Left ventricle myocardium inferior (tissue), 1 donor: Measurements from ENCODE around the gene TANGO6. TPM values are rescaled to one million over a fixed set of nuclear protein-coding genes. Genes with fewer than 3 reads are reported as not detected.

Source experiments
- DNase-seq: peaks from one replicate; pipeline ENCODE4 v3.0.0-alpha.2; 2020
- H3K27ac ChIP-seq: fragments of 200-600 bp; replicated peaks from 2 replicates; pipeline ENCODE4 v1.8.0; 2021
- H3K27me3 ChIP-seq: fragments of 200-600 bp; 2 replicates; pipeline ENCODE4 v1.8.0; 2021; ENCODE audit warnings: low read depth
- H3K36me3 ChIP-seq: fragments of 200-600 bp; 2 replicates; pipeline ENCODE4 v1.8.0; 2021
- H3K4me1 ChIP-seq: fragments of 200-600 bp; 2 replicates; pipeline ENCODE4 v1.8.0; 2021
- H3K4me3 ChIP-seq: fragments of 200-600 bp; 2 replicates; pipeline ENCODE4 v1.8.0; 2021; ENCODE audit warnings: mild to moderate bottlenecking, moderate library complexity
- H3K9me3 ChIP-seq: fragments of 200-600 bp; replicated peaks from 2 replicates; pipeline ENCODE4 v1.8.0; 2021
- CTCF ChIP-seq: fragments of 200-600 bp; IDR thresholded peaks from 2 replicates; pipeline ENCODE4 v1.8.0; 2021; ENCODE audit warnings: antibody characterized with exemption, mild to moderate bottlenecking, borderline replicate concordance
- intact Hi-C: fragments of 100-400 bp; cut with micrococcal nuclease; formaldehyde crosslinking; loops from one replicate; pipeline ENCODE4 v1.11.0; 2022
- total RNA-seq: library from RNA; stranded (reverse); fragmentation: NEBNext Ultra II Directional; extraction: Animal tissue kit (Norgen Biotek cat#: 25700); gene quantifications from one replicate; pipeline ENCODE4 v1.2.1, GENCODE V29; 2021
- donor health status: DM: no; HTN: yes; CAD: no; lungs with severe emphysema.

TANGO6 gene
- total RNA-seq, 1 donor from 2014 or later = 10.5 TPM

- no peak for TF ChIP-seq CTCF
These were observed 263.4 kb downstream of the TANGO6 start for GRCh38 chr16:69106491-69107315.

GRCh38 chr16:69107316-69107962 is 264.1 kb downstream of the TANGO6 start:
- intact Hi-C loops = no loop called here
- DNase-seq = peak; percentile 40
- peaks cover 7% of the 10 kb centered on the region for H3K36me3 ChIP-seq
- H3K27ac ChIP-seq = no peak overlapping the region
- no peak for TF ChIP-seq CTCF
- peak overlapping the region; percentile 73 for H3K4me3 ChIP-seq
- H3K4me1 ChIP-seq = peaks cover 44% of the 10 kb centered on the region
- no peaks in the 10 kb centered on the region for H3K9me3 ChIP-seq
- H3K27me3 ChIP-seq = peaks cover 16% of the 10 kb centered on the region

More at GRCh38 chr16:69106491-69107315, 263.4 kb downstream of the TANGO6 start:
- Histone ChIP-seq H3K9me3 (no peaks in the 10 kb centered on the region), H3K4me3 (peak overlapping the region; percentile 73), H3K27ac (no peak overlapping the region), H3K4me1 (peaks cover 37% of the 10 kb centered on the region), H3K36me3 (peaks cover 7% of the 10 kb centered on the region), H3K27me3 (peaks cover 16% of the 10 kb centered on the region)
- intact Hi-C loops = no loop called here
- DNase-seq = no peak

- H3K9me3 ChIP-seq = no peaks in the 10 kb centered on the region
- no peak for TF ChIP-seq CTCF
- H3K4me3 ChIP-seq = peak overlapping the region; percentile 73
- DNase-seq = no peak
- peaks cover 52% of the 10 kb centered on the region for H3K4me1 ChIP-seq
- H3K27ac ChIP-seq = no peak overlapping the region
- intact Hi-C loops = no loop called here
- H3K36me3 ChIP-seq = peaks cover 7% of the 10 kb centered on the region
- H3K27me3 ChIP-seq = peaks cover 16% of the 10 kb centered on the region
These were observed 265.0 kb downstream of the TANGO6 start for GRCh38 chr16:69108064-69108904.

DNA sequence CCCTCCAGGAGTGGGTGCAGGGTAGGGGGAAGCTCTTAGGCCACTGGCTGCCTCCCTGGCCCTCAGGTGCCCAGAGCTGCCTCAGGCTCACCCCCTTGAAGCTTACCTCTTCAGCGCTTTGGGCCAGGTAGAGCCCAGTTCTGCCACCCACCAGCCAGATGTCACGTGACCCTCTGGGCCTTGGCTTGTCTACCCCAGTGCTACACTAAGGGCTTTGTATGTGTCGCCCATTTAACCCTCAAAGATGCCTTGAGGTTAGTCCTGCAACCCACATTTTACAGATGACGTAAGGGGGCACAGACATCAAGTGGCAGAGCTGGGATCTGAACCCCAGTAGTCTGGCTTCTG is 265.5 kb downstream of the TANGO6 start:
- Histone ChIP-seq H3K9me3 (no peaks in the 10 kb centered on the region), H3K36me3 (peaks cover 11% of the 10 kb centered on the region), H3K4me3 (no peak overlapping the region), H3K27me3 (peaks cover 16% of the 10 kb centered on the region), H3K4me1 (peaks cover 52% of the 10 kb centered on the region), H3K27ac (no peak overlapping the region)
- intact Hi-C loops = no loop called here
- no peak for DNase-seq
- no peak for TF ChIP-seq CTCF

GRCh38 chr16:69109486-69110270 is 266.3 kb downstream of the TANGO6 start:
- TF ChIP-seq CTCF = no peak
- Histone ChIP-seq H3K36me3 (peaks cover 19% of the 10 kb centered on the region), H3K27me3 (peaks cover 16% of the 10 kb centered on the region), H3K4me3 (no peak overlapping the region), H3K27ac (no peak overlapping the region), H3K4me1 (peaks cover 52% of the 10 kb centered on the region), H3K9me3 (no peaks in the 10 kb centered on the region)
- no peak for DNase-seq
- intact Hi-C loops = no loop called here
